ENCODE data around the gene TNFRSF8.
"Not testable (repeated sequence)": the region's sequence is repeated elsewhere in the genome, so short reads cannot be mapped to it uniquely, and the experiment has no call there.

TNFRSF8 gene

GRCh38 chr1:12063141-12064072 lies at the start of gene TNFRSF8:
TNFRSF8 (plus strand) TSS chr1:12063303; CDS start chr1:12063599, 296 bp downstream.
- DNase-seq (ENCODE audit: low spot score), result no peak

GRCh38 chr1:12014141-12014991 lies 48.7 kb upstream of the TNFRSF8 start:
- no peak for DNase-seq (ENCODE audit: low spot score)

GRCh38 chr1:12015001-12015491 lies 48.1 kb upstream of the TNFRSF8 start:
- DNase-seq (ENCODE audit: low spot score), result no peak

GRCh38 chr1:12015499-12015898 lies 47.6 kb upstream of the TNFRSF8 start:
- no peak for DNase-seq (ENCODE audit: low spot score)

GRCh38 chr1:12016182-12016581 lies 46.9 kb upstream of the TNFRSF8 start:
- DNase-seq (ENCODE audit: low spot score), result no peak

GRCh38 chr1:12019858-12020509 lies 43.1 kb upstream of the TNFRSF8 start:
- no peak for DNase-seq (ENCODE audit: low spot score)

- DNase-seq (ENCODE audit: low spot score), result no peak
These were observed 41.5 kb upstream of the TNFRSF8 start for GRCh38 chr1:12021616-12022015.

GRCh38 chr1:12022036-12022435 lies 41.1 kb upstream of the TNFRSF8 start:
- DNase-seq (ENCODE audit: low spot score), result no peak

GRCh38 chr1:12026586-12026985 lies 36.5 kb upstream of the TNFRSF8 start:
- DNase-seq (ENCODE audit: low spot score), result no peak

- no peak for DNase-seq (ENCODE audit: low spot score)
These were observed 34.9 kb upstream of the TNFRSF8 start for GRCh38 chr1:12028248-12028647.

- no peak for DNase-seq (ENCODE audit: low spot score)
These were observed 34.1 kb upstream of the TNFRSF8 start for GRCh38 chr1:12028957-12029511.

- no peak for DNase-seq (ENCODE audit: low spot score)
These were observed 33.3 kb upstream of the TNFRSF8 start for GRCh38 chr1:12029720-12030339.

- peak; percentile 63 for DNase-seq (ENCODE audit: low spot score)
These were observed 31.8 kb upstream of the TNFRSF8 start for GRCh38 chr1:12031039-12031980.

- DNase-seq (ENCODE audit: low spot score), result no peak
These were observed 30.9 kb upstream of the TNFRSF8 start for GRCh38 chr1:12032161-12032621.

- DNase-seq (ENCODE audit: low spot score), result not testable (repeated sequence)
These were observed 29.7 kb upstream of the TNFRSF8 start for GRCh38 chr1:12033441-12033840.

- no peak for DNase-seq (ENCODE audit: low spot score)
These were observed 28.7 kb upstream of the TNFRSF8 start for GRCh38 chr1:12034381-12034801.

- DNase-seq (ENCODE audit: low spot score), result no peak
These were observed 27.8 kb upstream of the TNFRSF8 start for GRCh38 chr1:12035312-12035711.

GRCh38 chr1:12037486-12038355 lies 25.4 kb upstream of the TNFRSF8 start:
- DNase-seq (ENCODE audit: low spot score), result no peak
